ENCODE measurements around the gene CPED1.
"Not testable (repeated sequence)": the region's sequence is repeated elsewhere in the genome, so short reads cannot be mapped to it uniquely, and the experiment has no call there.

Gene CPED1

DNA sequence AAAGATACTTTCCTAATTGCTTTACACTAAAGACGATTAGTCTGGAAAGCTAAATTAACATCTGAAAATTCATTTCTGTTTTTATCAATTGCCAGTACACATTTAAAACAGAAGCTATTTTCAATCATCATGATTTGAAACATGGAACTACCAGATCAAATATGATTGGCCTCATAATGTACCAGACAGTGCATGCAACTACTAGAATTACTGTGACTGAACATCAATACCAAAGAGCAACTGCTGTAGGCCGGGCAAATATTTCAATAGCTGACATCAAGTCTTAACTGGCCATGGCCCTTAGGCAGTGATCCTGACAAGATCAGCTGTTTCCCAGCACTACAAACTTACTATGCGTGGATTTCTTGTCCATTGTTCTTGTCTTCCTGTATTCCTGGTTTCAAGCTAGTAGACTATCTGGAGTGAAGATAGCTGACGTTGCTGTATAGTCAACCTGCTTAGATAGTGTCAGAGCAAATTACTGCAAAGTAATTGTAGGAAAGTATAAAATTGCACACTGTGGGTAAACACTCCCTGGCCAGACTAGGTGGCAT, 318.6 kb downstream of the CPED1 start:
- no peak for TF ChIP-seq CTCF (IDR thresholded peaks at IDR 0.05; ENCODE audit: low read depth, low read length)
- no peak for DNase-seq (ENCODE audit: extremely low read depth, low read depth)

DNA sequence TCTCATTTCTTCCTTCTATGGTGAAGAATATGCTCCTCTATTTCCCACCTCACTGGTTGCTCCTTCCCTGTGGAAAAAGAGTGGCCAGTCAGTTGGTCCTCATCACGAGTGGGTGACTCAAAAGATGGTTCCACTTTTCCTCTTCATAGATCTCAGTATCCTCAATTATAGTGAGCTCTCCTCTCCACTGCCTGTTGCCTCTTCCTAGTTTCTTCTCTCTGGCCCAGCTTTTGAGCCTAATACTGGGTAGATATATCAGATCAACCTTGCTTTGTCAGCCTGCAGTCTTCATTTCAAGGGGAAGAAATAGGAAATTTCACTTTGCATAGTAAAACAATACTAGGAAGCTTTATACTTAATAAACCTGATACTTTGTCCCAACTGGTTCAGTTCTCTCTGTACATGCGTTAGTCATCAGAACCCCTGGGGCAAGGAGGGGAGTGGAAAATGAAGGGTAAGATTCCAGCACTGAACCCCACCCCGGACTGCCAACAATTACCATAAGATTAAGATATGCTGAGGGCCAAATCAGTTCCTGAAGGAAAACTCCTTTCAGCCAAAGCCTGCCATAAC, 324.8 kb downstream of the CPED1 start:
- DNase-seq (ENCODE audit: extremely low read depth, low read depth): no peak
- TF ChIP-seq CTCF (IDR thresholded peaks at IDR 0.05; ENCODE audit: low read depth, low read length): no peak

DNA sequence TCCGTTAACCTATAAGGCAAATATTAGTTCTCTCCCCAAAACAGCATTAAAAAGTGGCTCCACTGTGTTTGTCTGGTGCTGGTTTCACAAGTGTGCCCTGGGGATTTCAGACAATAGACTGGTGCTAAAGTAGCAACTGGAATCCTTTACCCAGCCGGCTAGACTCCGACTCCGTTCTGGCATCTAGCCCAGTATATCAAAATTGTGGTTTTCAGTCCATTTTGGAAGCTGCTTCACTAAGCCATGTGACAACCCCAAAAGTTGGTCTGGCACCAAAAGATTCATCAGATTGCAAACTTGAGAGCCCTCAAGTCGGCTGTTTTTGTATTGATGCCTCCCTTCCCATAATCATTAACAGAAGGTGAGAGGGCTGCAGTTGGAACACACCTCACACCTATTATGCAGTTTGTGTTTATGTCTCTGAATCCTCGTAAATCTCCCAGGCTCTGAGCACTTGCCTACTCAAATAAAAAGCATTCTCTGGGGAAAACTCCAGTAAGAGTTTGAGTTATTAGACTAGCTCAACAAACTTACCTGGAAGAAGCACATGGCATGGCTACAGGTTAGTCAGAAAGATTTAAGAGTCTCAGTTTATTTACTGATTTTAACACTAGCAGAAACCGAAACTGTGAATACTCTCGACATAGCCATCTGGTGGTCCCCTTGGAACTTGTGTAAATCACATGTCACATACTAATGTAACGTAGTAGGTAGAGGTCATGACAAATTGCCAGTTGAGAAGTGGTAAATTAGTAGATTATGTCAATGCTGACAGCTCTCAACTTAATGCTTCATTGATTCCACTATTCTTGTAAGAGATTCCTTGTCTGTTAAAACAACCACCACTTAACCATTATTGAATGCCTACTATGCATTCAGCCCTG, 325.5 kb downstream of the CPED1 start:
- peak; percentile 29 for DNase-seq (ENCODE audit: extremely low read depth, low read depth)
- no peak for TF ChIP-seq CTCF (IDR thresholded peaks at IDR 0.05; ENCODE audit: low read depth, low read length)

- not testable (repeated sequence) for DNase-seq (ENCODE audit: extremely low read depth, low read depth)
Observed at GRCh38 chr7:121315170-121315569, 326.7 kb downstream of the CPED1 start.

DNA sequence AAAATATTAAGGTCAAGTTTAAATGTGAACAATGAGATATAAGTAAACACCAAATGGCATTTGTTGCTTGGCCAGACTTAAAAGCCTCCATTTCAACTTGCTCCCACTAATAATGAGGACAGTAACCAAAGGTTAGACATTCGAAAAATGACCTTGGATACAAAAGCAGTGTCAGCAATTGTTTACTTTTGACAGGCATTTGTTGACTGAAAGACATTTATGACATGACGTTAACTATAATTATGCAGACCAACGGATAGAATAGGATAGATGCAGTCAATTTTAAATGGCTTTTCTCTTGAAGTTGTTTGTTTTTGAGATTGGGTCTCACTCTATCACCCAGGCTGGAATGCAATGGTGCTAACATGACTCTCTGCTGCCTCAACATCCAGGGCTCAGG, 333.9 kb downstream of the CPED1 start:
- no peak for TF ChIP-seq CTCF (IDR thresholded peaks at IDR 0.05; ENCODE audit: low read depth, low read length)
- DNase-seq (ENCODE audit: extremely low read depth, low read depth): no peak

- DNase-seq (ENCODE audit: extremely low read depth, low read depth): no peak
Observed at GRCh38 chr7:121323515-121324302, 335.2 kb downstream of the CPED1 start.

More at GRCh38 chr7:121323515-121324302, 335.2 kb downstream of the CPED1 start:
- no peak for TF ChIP-seq CTCF (IDR thresholded peaks at IDR 0.05; ENCODE audit: low read depth, low read length)

All from AG09319 (cell line).